IPS DF 19.7 (cell line): ENCODE measurements around the gene KHDC4.

Experiments
- DNase-seq: peaks from one replicate; pipeline ENCODE4 v3.0.0-alpha.2; 2013; ENCODE audit warnings: low read depth, low spot score

Gene KHDC4

GRCh38 chr1:155934097-155934935, at the start of gene KHDC4:
Gene KHDC4 (minus strand): TSS chr1:155934413. CDS start chr1:155934373, 40 bp downstream.
- peak; percentile 99 for DNase-seq

- no peak for DNase-seq
These were observed 49.2 kb upstream of the KHDC4 start for GRCh38 chr1:155983191-155984024.

GRCh38 chr1:155982106-155982505, 47.9 kb upstream of the KHDC4 start:
- no peak for DNase-seq

GRCh38 chr1:155981266-155982088, 47.3 kb upstream of the KHDC4 start:
- no peak for DNase-seq

- DNase-seq = no peak
These were observed 45.6 kb upstream of the KHDC4 start for GRCh38 chr1:155979597-155980343.

GRCh38 chr1:155978973-155979429, 44.8 kb upstream of the KHDC4 start:
- DNase-seq = no peak

- peak; percentile 85 for DNase-seq
These were observed 44.2 kb upstream of the KHDC4 start, which contains the start of gene ARHGEF2 for GRCh38 chr1:155978325-155978972. Gene ARHGEF2 (minus strand): TSS chr1:155978547. CDS start chr1:155978427, 120 bp downstream.

- no peak for DNase-seq
These were observed 43.6 kb upstream of the KHDC4 start for GRCh38 chr1:155977690-155978324.

- DNase-seq = no peak
These were observed 42.9 kb upstream of the KHDC4 start for GRCh38 chr1:155976913-155977689.

GRCh38 chr1:155976062-155976912, 42.1 kb upstream of the KHDC4 start:
- DNase-seq = no peak

GRCh38 chr1:155975375-155976061, 41.3 kb upstream of the KHDC4 start:
- no peak for DNase-seq

- no peak for DNase-seq
These were observed 40.2 kb upstream of the KHDC4 start for GRCh38 chr1:155974208-155975115.

- DNase-seq = no peak
These were observed 39.5 kb upstream of the KHDC4 start for GRCh38 chr1:155973723-155974122.

- DNase-seq = no peak
These were observed 37.9 kb upstream of the KHDC4 start for GRCh38 chr1:155971910-155972809.

GRCh38 chr1:155970531-155971167, 36.4 kb upstream of the KHDC4 start:
- DNase-seq = no peak
